ENCODE results near the gene SERPINB8. TPM values are rescaled to one million over a fixed set of nuclear protein-coding genes. Genes with fewer than 3 reads are reported as not detected.

Gene SERPINB8
- total and polyA plus RNA-seq, 2 experiments from 2014 or later: 9.3 to 14.7 TPM

DNA sequence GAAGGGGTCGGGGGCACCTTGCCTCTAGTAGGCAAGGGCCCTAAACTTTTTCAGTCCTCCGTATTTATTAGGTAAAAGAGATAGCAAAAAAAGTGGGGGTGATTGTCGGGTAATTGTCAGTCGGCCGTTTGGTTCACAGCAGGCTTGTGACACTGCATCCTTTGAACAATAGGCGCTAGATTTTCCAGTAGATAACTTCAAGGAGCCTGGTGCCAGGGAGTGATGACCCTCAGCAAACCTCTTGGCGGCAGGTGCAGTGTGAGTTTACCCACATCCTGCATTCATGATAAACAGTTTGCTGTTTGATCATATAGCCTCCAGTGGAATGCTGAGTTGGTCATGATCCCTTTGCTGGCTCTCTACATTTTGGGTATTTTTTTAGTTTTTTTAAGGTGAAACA, 22.9 kb downstream of the SERPINB8 start:
- H3K4me3 ChIP-seq: no peak overlapping the region
- H3K27ac ChIP-seq: no peak overlapping the region
- no peaks in the 10 kb centered on the region for H3K79me2 ChIP-seq
- no peaks in the 10 kb centered on the region for H3K36me3 ChIP-seq (replicated peaks; ENCODE audit: insufficient read depth, low read depth)
- no peak overlapping the region for H3K4me2 ChIP-seq
- TF ChIP-seq EZH2phosphoT487 (IDR thresholded peaks at IDR 0.05; ENCODE audit: low read depth, severe bottlenecking, unreplicated experiment): no peak
- TF ChIP-seq, protein P1, sequence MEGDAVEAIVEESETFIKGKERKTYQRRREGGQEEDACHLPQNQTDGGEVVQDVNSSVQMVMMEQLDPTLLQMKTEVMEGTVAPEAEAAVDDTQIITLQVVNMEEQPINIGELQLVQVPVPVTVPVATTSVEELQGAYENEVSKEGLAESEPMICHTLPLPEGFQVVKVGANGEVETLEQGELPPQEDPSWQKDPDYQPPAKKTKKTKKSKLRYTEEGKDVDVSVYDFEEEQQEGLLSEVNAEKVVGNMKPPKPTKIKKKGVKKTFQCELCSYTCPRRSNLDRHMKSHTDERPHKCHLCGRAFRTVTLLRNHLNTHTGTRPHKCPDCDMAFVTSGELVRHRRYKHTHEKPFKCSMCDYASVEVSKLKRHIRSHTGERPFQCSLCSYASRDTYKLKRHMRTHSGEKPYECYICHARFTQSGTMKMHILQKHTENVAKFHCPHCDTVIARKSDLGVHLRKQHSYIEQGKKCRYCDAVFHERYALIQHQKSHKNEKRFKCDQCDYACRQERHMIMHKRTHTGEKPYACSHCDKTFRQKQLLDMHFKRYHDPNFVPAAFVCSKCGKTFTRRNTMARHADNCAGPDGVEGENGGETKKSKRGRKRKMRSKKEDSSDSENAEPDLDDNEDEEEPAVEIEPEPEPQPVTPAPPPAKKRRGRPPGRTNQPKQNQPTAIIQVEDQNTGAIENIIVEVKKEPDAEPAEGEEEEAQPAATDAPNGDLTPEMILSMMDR (IDR thresholded peaks at IDR 0.05; ENCODE audit: poor library complexity): no peak
- WGBS (ENCODE audit: low lambda C conversion rate, missing lambda C conversion rate): 83% methylated on average over 7 of the region's 7 CpGs
- H4K20me1 ChIP-seq (ENCODE audit: insufficient read depth, poor library complexity, severe bottlenecking): no peaks in the 10 kb centered on the region
- no peaks in the 10 kb centered on the region for H3K27me3 ChIP-seq
- H3K9me3 ChIP-seq (ENCODE audit: low read depth): no peaks in the 10 kb centered on the region
- no peak for DNase-seq (ENCODE audit: low spot score)
- no peaks in the 10 kb centered on the region for H3K9me2 ChIP-seq (replicated peaks; ENCODE audit: insufficient read depth)
- no peaks in the 10 kb centered on the region for H3K4me1 ChIP-seq (ENCODE audit: insufficient read depth)
- H2AFZ ChIP-seq: no peak overlapping the region

GRCh38 chr18:63994783-63995399, 25.0 kb downstream of the SERPINB8 start:
- Histone ChIP-seq H3K27me3 (no peaks in the 10 kb centered on the region), H3K27ac (no peak overlapping the region), H2AFZ (no peak overlapping the region), H3K4me1 (ENCODE audit: insufficient read depth) (no peaks in the 10 kb centered on the region), H3K9me2 (replicated peaks; ENCODE audit: insufficient read depth) (no peaks in the 10 kb centered on the region), H3K4me3 (no peak overlapping the region), H3K9me3 (ENCODE audit: low read depth) (no peaks in the 10 kb centered on the region), H3K4me2 (no peak overlapping the region), H3K36me3 (replicated peaks; ENCODE audit: insufficient read depth, low read depth) (no peaks in the 10 kb centered on the region), H3K79me2 (no peaks in the 10 kb centered on the region), H4K20me1 (ENCODE audit: insufficient read depth, poor library complexity, severe bottlenecking) (no peaks in the 10 kb centered on the region)
- DNase-seq (ENCODE audit: low spot score): peak; percentile 67
- 20% methylated on average over 6 of the region's 6 CpGs for WGBS (ENCODE audit: low lambda C conversion rate, missing lambda C conversion rate)
- TF ChIP-seq, protein P1 (IDR thresholded peaks at IDR 0.05; ENCODE audit: poor library complexity): peak; percentile 84
- no peak for TF ChIP-seq EZH2 (IDR thresholded peaks at IDR 0.05; ENCODE audit: borderline replicate concordance)

- H3K79me2 ChIP-seq: no peaks in the 10 kb centered on the region
- peak; percentile 34 for DNase-seq (ENCODE audit: low spot score)
- no peaks in the 10 kb centered on the region for H4K20me1 ChIP-seq (ENCODE audit: insufficient read depth, poor library complexity, severe bottlenecking)
- no peaks in the 10 kb centered on the region for H3K36me3 ChIP-seq (replicated peaks; ENCODE audit: insufficient read depth, low read depth)
- H3K9me2 ChIP-seq (replicated peaks; ENCODE audit: insufficient read depth): no peaks in the 10 kb centered on the region
- H3K4me2 ChIP-seq: no peak overlapping the region
- no peaks in the 10 kb centered on the region for H3K27me3 ChIP-seq
- no peaks in the 10 kb centered on the region for H3K4me1 ChIP-seq (ENCODE audit: insufficient read depth)
- no peak for TF ChIP-seq EZH2 (IDR thresholded peaks at IDR 0.05; ENCODE audit: borderline replicate concordance)
- no peak for TF ChIP-seq EZH2phosphoT487 (IDR thresholded peaks at IDR 0.05; ENCODE audit: low read depth, severe bottlenecking, unreplicated experiment)
- TF ChIP-seq, protein P1 (IDR thresholded peaks at IDR 0.05; ENCODE audit: poor library complexity): no peak
- no peak overlapping the region for H2AFZ ChIP-seq
- no peak overlapping the region for H3K27ac ChIP-seq
- H3K4me3 ChIP-seq: no peak overlapping the region
- 77% methylated on average over 4 of the region's 4 CpGs for WGBS (ENCODE audit: low lambda C conversion rate, missing lambda C conversion rate)
- no peaks in the 10 kb centered on the region for H3K9me3 ChIP-seq (ENCODE audit: low read depth)
These were observed 27.2 kb downstream of the SERPINB8 start for GRCh38 chr18:63997041-63997440.

DNA sequence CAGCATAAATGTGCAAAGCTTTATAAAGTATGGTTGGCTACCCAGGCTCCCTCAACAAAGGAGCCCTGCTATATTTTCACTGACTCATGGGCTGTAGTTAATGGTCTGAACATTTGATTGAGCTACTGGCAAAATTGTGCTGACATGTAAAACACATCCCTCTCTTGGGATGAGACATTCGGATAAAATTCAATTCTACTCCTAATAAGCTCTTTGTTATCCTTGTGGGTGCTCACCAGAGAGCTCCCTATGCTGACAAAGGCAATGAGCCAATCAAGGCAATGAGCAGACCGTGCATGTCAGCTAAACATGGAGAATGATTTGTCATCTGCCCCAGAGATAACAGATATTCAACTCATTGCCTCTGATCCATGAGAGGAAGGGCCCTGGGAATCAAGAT, 27.7 kb downstream of the SERPINB8 start:
- H3K9me2 ChIP-seq (replicated peaks; ENCODE audit: insufficient read depth): no peaks in the 10 kb centered on the region
- H3K9me3 ChIP-seq (ENCODE audit: low read depth): no peaks in the 10 kb centered on the region
- no peaks in the 10 kb centered on the region for H3K36me3 ChIP-seq (replicated peaks; ENCODE audit: insufficient read depth, low read depth)
- H2AFZ ChIP-seq: no peak overlapping the region
- no peaks in the 10 kb centered on the region for H3K27me3 ChIP-seq
- no peaks in the 10 kb centered on the region for H3K4me1 ChIP-seq (ENCODE audit: insufficient read depth)
- no peak for DNase-seq (ENCODE audit: low spot score)
- H3K27ac ChIP-seq: no peak overlapping the region
- WGBS (ENCODE audit: low lambda C conversion rate, missing lambda C conversion rate): 89% methylated on average over 2 of the region's 2 CpGs
- no peak overlapping the region for H3K4me3 ChIP-seq
- H3K4me2 ChIP-seq: no peak overlapping the region
- TF ChIP-seq EZH2 (IDR thresholded peaks at IDR 0.05; ENCODE audit: borderline replicate concordance): no peak
- no peak for TF ChIP-seq EZH2phosphoT487 (IDR thresholded peaks at IDR 0.05; ENCODE audit: low read depth, severe bottlenecking, unreplicated experiment)
- TF ChIP-seq, protein P1 (IDR thresholded peaks at IDR 0.05; ENCODE audit: poor library complexity): no peak
- no peaks in the 10 kb centered on the region for H4K20me1 ChIP-seq (ENCODE audit: insufficient read depth, poor library complexity, severe bottlenecking)
- no peaks in the 10 kb centered on the region for H3K79me2 ChIP-seq

All from hepatocyte (in vitro differentiated cells).